ENCODE results near the gene PILRA. TPM values are rescaled to one million over a fixed set of nuclear protein-coding genes. Genes with fewer than 3 reads are reported as not detected.
"Not testable (repeated sequence)": the region's sequence is repeated elsewhere in the genome, so short reads cannot be mapped to it uniquely, and the experiment has no call there.

Gene PILRA
- 1 to 10 TPM; 3.7 to 6.5 TPM for total RNA-seq
- long read RNA-seq, partial matches to known transcripts = 0 of 2 reads
- long read RNA-seq, other reads (novel, unspliced or antisense) = 0 of 2 reads

GRCh38 chr7:100373261-100373831 lies at the start of gene PILRA:
TSS of gene PILRA (plus strand) at chr7:100373487. CDS start at chr7:100373657, 170 bp downstream.
- DNase-seq (no peak), ATAC-seq (peak; percentile 41 to 65)
- intact Hi-C loops (cut with DNase I) = no loop called here

DNA sequence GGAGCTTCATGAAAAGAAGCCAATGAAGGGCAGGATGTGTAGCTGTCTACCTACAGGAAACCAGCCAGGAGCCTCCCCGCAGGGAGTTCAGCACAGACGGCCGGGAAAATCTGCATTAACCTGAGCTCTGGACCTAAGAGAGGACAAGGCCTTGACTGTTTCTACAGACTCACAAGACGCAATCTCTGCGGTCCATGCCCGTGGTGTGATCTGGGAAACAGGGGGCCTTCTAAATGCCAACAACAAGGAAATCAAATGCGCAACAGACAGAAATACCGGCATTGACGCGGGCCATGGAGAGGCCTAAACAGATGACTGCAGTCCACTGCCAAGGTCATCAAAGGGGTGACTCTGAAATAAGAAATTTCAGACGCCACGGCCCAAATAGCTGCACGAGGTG lies 49.1 kb upstream of the PILRA start:
- ATAC-seq; DNase-seq; intact Hi-C loops (cut with DNase I): not testable (repeated sequence)

- intact Hi-C loops (cut with DNase I); DNase-seq; ATAC-seq: not testable (repeated sequence)
Observed at GRCh38 chr7:100325671-100326070, 47.6 kb upstream of the PILRA start.

DNA sequence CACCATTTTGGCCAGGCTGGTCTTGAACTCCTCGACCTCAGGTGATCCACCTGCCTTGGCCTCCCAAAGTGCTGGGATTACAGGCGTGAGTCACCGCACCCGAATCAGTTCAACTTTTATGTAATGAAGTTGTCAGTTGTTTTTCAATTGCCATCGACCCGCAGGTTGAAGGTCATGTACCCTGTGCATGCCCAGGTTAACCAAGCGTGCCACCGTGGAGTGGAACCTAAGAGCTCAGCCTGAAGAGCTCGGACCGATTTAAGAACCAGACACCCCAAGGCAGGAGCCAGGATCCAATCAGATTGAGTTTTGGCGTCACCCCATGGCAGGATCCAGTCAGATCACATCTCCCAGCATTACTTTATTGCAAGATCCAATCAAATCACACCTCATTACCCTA lies 46.4 kb upstream of the PILRA start:
- intact Hi-C loops (cut with DNase I); DNase-seq: not testable (repeated sequence)

DNA sequence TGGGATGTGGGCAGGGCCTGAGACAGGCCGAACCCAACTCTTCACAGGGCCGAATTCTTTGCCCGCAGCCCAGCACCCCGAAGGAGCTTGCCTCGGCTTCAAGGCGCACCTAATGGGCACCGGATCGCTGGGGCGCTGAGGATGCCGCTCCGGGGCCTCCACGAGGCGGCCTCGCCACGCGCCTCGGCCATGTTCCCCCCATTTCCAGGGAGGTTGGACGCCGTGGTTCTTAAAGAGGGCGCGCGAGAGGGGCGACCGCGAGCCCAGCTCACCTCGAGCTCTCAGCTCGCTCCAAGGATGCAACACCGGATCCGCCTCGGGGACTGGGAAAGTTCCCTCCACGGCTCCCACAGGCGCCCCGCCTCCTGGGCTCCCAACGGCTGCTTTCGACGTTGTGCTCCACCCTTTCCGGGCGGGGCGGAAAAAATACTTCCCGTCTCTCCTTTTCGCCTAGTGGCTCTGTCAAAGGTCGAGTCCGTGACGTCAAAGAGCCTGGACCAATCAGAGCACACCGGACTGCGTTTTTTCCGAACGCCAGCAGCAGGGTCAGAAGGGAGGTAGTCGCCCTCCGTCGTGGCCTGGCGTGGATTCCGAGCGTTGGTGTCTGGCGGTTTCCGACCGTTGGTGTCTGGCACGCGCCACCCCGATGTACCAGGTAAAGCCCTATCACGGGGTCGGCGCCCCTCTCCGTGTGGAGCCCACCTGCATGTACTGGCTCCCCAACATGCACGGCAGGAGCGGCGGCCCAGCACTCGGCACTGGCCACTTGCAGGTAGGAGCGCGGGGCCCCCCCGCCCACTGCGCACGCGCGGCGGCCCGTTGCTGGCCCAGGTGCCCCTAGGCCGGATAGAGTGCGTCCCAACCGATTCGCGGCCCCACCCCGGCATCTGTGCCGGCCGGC lies 37.5 kb upstream of the PILRA start:
- peak; percentile 99 for ATAC-seq
- intact Hi-C loops (cut with DNase I) = not testable (repeated sequence)
- DNase-seq = peak; percentile 95

More for the DNA sequence above, 46.4 kb upstream of the PILRA start:
- ATAC-seq = not testable (repeated sequence)

DNA sequence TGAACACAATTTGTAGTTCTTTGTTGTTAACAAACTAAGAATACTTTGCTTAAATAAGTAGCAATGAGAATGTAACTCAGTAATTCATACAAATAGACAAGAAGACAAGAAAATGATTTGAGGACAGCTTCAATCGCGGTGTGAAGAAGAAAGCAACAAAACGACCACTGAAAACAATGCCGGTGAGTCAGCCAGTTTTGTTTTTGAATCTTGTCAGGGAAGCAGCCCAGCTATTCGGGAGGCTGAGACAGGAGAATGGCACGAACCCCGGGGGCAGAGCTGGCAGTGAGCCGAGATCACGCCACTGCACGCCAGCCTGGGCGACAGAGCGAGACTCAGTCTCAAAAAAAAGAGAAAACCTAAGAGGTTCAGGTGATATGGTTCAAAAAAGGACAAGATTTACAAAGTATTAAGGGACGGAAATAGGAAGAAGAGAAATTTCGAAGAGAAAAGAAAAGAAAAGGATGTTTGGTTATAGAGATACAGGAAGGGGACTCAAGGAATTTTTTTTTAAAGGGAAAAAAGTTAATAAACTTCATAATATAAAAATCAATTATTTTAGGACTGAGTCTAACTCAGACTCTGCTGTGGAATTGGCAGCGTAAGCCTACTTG lies 35.1 kb upstream of the PILRA start:
- ATAC-seq; intact Hi-C loops (cut with DNase I); DNase-seq: not testable (repeated sequence)

- intact Hi-C loops (cut with DNase I); ATAC-seq; DNase-seq: not testable (repeated sequence)
Observed at GRCh38 chr7:100341286-100341685, 32.0 kb upstream of the PILRA start.

DNA sequence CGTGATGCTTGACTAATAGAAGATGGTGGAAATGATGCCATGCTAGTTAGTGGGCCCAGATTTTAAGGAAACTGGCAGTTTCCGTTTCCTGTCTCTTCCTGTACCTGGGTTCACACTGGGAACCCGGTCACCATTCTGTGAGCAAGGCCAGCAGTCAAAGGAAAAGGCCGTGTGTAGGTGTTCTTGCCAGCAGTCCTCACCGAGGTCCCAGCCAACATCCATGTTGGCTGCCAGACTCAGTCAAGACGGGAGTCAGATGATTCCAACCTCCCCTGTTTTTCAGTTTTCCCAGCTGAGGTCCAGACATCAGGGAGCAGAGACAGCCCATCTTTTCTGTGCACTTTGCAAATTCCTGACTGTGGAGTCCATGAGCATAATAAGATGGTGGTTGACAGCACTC lies 30.5 kb upstream of the PILRA start:
- peak in 1 of 2 donors; percentile 58 for ATAC-seq

GRCh38 chr7:100344124-100344559 lies 29.1 kb upstream of the PILRA start:
- not testable (repeated sequence) for DNase-seq, ATAC-seq

More for the DNA sequence above, 30.5 kb upstream of the PILRA start:
- DNase-seq = no peak
- intact Hi-C loops (cut with DNase I) = no loop called here

DNA sequence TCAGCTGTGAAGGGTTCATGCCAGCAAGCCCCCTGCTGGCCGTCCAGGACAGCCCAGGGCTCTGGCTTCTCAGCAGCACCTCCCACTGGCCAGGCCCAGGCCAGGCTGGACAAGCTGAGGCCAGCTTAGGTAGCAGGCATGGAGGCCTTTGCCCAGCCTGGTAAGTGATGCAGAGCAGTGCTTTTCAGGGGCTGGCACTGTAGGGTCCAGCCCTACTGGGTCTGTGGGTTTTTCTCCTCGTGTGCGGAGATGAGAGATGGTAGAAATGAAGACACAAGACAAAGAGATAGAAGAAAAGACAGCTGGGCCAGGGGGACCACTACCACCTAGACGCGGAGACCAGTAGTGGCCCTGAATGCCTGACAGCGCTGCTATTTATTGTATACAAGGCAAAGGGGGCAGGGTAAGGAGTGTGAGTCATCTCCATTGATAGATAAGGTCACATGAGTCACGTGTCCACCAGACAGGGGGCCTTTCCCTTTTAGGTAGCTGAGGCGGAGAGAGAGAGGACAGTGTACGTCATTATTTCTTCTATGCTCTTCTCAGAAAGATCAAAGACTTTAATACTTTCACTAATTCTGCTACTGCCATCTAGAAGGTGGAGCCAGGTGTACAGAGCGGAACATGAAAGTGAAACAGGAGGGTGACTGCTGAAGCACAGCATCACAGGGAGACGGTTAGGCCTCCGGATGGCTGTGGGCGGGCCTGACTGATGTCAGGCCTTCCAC lies 28.6 kb upstream of the PILRA start:
- DNase-seq = peak; percentile 48

More at GRCh38 chr7:100344124-100344559, 29.1 kb upstream of the PILRA start:
- intact Hi-C loops (cut with DNase I) = not testable (repeated sequence)

GRCh38 chr7:100345288-100345672 lies 28.0 kb upstream of the PILRA start:
- intact Hi-C loops (cut with DNase I) = not testable (repeated sequence)

More for the DNA sequence above, 28.6 kb upstream of the PILRA start:
- intact Hi-C loops (cut with DNase I) = not testable (repeated sequence)
- peak; percentile 88 to 90 for ATAC-seq

GRCh38 chr7:100346921-100347320 lies 26.4 kb upstream of the PILRA start:
- no peak for DNase-seq
- no peak for ATAC-seq
- intact Hi-C loops (cut with DNase I) = no loop called here

More at GRCh38 chr7:100345288-100345672, 28.0 kb upstream of the PILRA start:
- peak; percentile 39 to 76 for ATAC-seq
- DNase-seq = peak; percentile 80

DNA sequence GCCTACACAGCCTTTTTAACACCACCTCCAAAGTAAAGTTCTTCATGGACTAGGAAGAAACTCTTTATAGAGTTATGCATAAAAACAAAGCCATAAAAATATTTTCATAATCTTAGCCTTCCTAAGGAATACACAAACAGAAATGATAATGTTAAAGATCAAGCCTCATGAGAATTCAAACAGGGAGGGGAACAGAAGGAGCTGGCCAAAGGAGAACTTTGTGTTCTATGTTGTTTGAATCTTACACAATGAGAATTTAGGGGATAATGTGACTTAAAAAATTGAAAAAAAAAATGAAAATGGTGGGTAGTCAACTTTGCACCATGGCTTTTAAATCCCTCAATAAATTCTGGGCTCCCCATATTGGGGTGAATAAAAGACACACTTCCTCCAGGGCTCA lies 24.5 kb upstream of the PILRA start:
- intact Hi-C loops (cut with DNase I) = no loop called here
- DNase-seq (no peak), ATAC-seq (no peak)

DNA sequence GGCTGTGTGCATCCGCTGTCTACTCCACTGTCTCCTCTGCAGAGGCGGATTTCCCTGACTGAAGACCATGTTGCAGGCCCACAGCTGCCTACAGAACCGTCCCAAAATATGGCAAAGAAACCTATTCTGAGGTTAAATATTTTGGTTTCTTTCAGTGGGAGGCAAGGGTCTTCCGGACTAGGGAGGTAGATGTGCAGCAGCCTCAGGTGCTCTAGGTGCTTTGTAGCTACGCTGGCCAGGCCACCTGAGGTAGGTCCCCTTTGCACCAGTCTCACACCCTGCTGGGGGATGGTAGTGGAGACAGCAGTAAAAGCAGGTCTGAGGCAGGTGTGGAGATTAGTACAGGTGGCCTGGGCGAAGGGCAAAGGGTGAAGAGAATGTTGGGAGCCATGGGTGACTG lies 23.5 kb upstream of the PILRA start:
- intact Hi-C loops (cut with DNase I) = no loop called here
- DNase-seq (no peak), ATAC-seq (no peak)

DNA sequence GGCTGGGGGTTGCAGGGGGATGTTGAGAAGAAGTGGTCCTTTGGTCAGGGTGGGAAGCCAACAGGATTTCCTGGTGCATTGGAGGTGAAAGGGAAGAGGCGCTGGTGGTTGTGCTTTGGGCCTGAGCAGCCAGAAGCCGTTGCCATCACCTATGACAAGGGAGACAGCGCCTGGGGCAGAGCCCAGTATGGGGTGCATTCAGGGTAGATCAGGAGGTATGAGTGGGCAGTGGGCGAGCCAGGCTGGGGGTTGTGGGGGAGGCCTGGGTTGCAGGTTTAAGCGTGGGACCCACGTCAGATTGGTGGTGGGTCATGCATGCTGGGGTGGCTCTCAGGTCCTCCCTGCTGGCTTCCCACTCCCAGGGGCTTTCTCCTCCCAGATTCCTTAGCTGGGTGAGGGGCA lies 21.6 kb upstream of the PILRA start:
- DNase-seq = no peak
- ATAC-seq = no peak
- intact Hi-C loops (cut with DNase I) = no loop called here

GRCh38 chr7:100352230-100352781 lies 21.0 kb upstream of the PILRA start:
- intact Hi-C loops (cut with DNase I); DNase-seq: not testable (repeated sequence)
- ATAC-seq = peak in 1 of 2 donors; percentile 36

DNA sequence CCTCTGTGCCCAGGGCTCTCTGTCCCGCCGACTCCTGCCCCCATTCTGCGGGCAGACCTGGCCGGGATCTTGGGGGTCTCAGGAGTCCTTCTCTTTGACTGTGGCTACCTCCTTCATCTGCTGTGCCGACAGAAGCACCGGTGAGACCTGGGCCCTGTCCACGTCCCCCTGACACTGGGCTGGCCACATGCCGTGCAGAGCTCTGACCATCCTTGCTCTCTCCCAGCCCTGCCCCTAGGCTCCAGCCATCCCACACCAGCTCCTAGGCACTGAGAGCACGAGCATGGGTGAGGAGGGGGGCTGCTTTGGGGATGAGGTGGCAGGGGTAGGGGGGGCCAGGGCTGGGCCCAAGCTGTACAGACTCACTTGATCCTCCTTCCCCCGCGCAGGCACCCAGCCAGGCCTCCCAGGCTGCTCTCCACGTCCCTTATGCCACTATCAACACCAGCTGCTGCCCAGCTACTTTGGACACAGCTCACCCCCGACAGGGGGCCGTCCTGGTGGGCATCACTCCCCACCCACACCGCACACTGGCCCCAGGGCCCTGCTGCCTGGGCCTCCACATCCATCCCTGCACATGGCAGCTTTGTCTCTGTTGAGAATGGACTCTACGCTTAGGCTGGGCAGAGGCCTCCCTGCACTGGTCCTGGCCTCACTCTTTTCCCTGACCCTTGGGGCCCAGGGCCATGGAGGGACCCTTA lies 20.2 kb upstream of the PILRA start:
- ATAC-seq (no peak), DNase-seq (no peak)
- intact Hi-C loops (cut with DNase I) = no loop called here

Data from left cardiac atrium (tissue), 4 donors.